22Rv1 (cell line): ENCODE results near the gene FOXG1.

ENCODE experiments used
- CTCF ChIP-seq: fragments of 450-650 bp; IDR thresholded peaks from 2 replicates; pipeline ENCODE4 v1.5.1; 2017; ENCODE audit warnings: mild to moderate bottlenecking
- ZFX ChIP-seq: fragments of 450-650 bp; IDR thresholded peaks from 2 replicates; pipeline ENCODE4 v1.6.1; 2017; ENCODE audit warnings: antibody characterized with exemption, borderline replicate concordance

- TF ChIP-seq CTCF = no peak
- TF ChIP-seq ZFX = no peak
These were observed 654 bp downstream of the FOXG1 start for GRCh38 chr14:28767030-28767852.
